Measurements from ENCODE around the gene THY1.
A peak's percentile ranks its signal among the peaks of the same experiment; 100 is the strongest.

The THY1 gene

GRCh38 chr11:119377961-119378667 is 44.9 kb downstream of the THY1 start:
- Mint-ChIP-seq H3K36me3 (ENCODE audit: low read depth) (no peaks in the 10 kb centered on the region), H3K4me3 (no peak overlapping the region), H3K27me3 (ENCODE audit: low read depth) (no peaks in the 10 kb centered on the region), H3K9me3 (no peaks in the 10 kb centered on the region), H3K27ac (no peak overlapping the region), H3K4me1 (ENCODE audit: low read depth) (peaks cover 9% of the 10 kb centered on the region)
- DNase-seq (ENCODE audit: low spot score), result no peak

- H3K9me3 Mint-ChIP-seq, result no peaks in the 10 kb centered on the region
- no peak for DNase-seq (ENCODE audit: low spot score)
- H3K27me3 Mint-ChIP-seq (ENCODE audit: low read depth), result no peaks in the 10 kb centered on the region
- peaks cover 9% of the 10 kb centered on the region for H3K4me1 Mint-ChIP-seq (ENCODE audit: low read depth)
- H3K4me3 Mint-ChIP-seq, result no peak overlapping the region
- no peaks in the 10 kb centered on the region for H3K36me3 Mint-ChIP-seq (ENCODE audit: low read depth)
- peak overlapping the region; percentile 41 for H3K27ac Mint-ChIP-seq
Observed at GRCh38 chr11:119377112-119377901, 45.7 kb downstream of the THY1 start.

- Mint-ChIP-seq H3K27me3 (ENCODE audit: low read depth) (no peaks in the 10 kb centered on the region), H3K36me3 (ENCODE audit: low read depth) (no peaks in the 10 kb centered on the region), H3K27ac (no peak overlapping the region), H3K4me1 (ENCODE audit: low read depth) (peaks cover 6% of the 10 kb centered on the region), H3K9me3 (no peaks in the 10 kb centered on the region), H3K4me3 (no peak overlapping the region)
- DNase-seq (ENCODE audit: low spot score), result no peak
Observed at GRCh38 chr11:119376197-119376847, 46.6 kb downstream of the THY1 start.

- Mint-ChIP-seq H3K36me3 (ENCODE audit: low read depth) (no peaks in the 10 kb centered on the region), H3K4me1 (ENCODE audit: low read depth) (no peaks in the 10 kb centered on the region), H3K4me3 (no peak overlapping the region), H3K9me3 (no peaks in the 10 kb centered on the region), H3K27me3 (ENCODE audit: low read depth) (no peaks in the 10 kb centered on the region), H3K27ac (no peak overlapping the region)
- DNase-seq (ENCODE audit: low spot score), result no peak
Observed at GRCh38 chr11:119375337-119376196, 47.4 kb downstream of the THY1 start.

GRCh38 chr11:119374632-119375336 is 48.2 kb downstream of the THY1 start:
- no peak for DNase-seq (ENCODE audit: low spot score)
- Mint-ChIP-seq H3K4me3 (no peak overlapping the region), H3K9me3 (no peaks in the 10 kb centered on the region), H3K27ac (no peak overlapping the region), H3K27me3 (ENCODE audit: low read depth) (no peaks in the 10 kb centered on the region), H3K36me3 (ENCODE audit: low read depth) (no peaks in the 10 kb centered on the region), H3K4me1 (ENCODE audit: low read depth) (no peaks in the 10 kb centered on the region)

GRCh38 chr11:119373921-119374631 is 48.9 kb downstream of the THY1 start:
- DNase-seq (ENCODE audit: low spot score), result no peak
- H3K27ac Mint-ChIP-seq, result no peak overlapping the region
- no peaks in the 10 kb centered on the region for H3K4me1 Mint-ChIP-seq (ENCODE audit: low read depth)
- H3K4me3 Mint-ChIP-seq, result no peak overlapping the region
- no peaks in the 10 kb centered on the region for H3K27me3 Mint-ChIP-seq (ENCODE audit: low read depth)
- no peaks in the 10 kb centered on the region for H3K36me3 Mint-ChIP-seq (ENCODE audit: low read depth)
- H3K9me3 Mint-ChIP-seq, result no peaks in the 10 kb centered on the region

- Mint-ChIP-seq H3K4me3 (no peak overlapping the region), H3K9me3 (no peaks in the 10 kb centered on the region), H3K36me3 (ENCODE audit: low read depth) (no peaks in the 10 kb centered on the region), H3K4me1 (ENCODE audit: low read depth) (no peaks in the 10 kb centered on the region), H3K27me3 (ENCODE audit: low read depth) (no peaks in the 10 kb centered on the region), H3K27ac (no peak overlapping the region)
- no peak for DNase-seq (ENCODE audit: low spot score)
Observed at GRCh38 chr11:119373059-119373920, 49.7 kb downstream of the THY1 start.

- no peaks in the 10 kb centered on the region for H3K4me1 Mint-ChIP-seq (ENCODE audit: low read depth)
- H3K27ac Mint-ChIP-seq, result no peak overlapping the region
- no peaks in the 10 kb centered on the region for H3K27me3 Mint-ChIP-seq (ENCODE audit: low read depth)
- DNase-seq (ENCODE audit: low spot score), result no peak
- H3K4me3 Mint-ChIP-seq, result no peak overlapping the region
- no peaks in the 10 kb centered on the region for H3K9me3 Mint-ChIP-seq
- H3K36me3 Mint-ChIP-seq (ENCODE audit: low read depth), result no peaks in the 10 kb centered on the region
Observed at GRCh38 chr11:119372260-119373058, 50.5 kb downstream of the THY1 start.

GRCh38 chr11:119371778-119372182 is 51.2 kb downstream of the THY1 start:
- Mint-ChIP-seq H3K4me1 (ENCODE audit: low read depth) (no peaks in the 10 kb centered on the region), H3K27ac (no peak overlapping the region), H3K9me3 (no peaks in the 10 kb centered on the region), H3K4me3 (no peak overlapping the region), H3K27me3 (ENCODE audit: low read depth) (peaks cover 3% of the 10 kb centered on the region), H3K36me3 (ENCODE audit: low read depth) (no peaks in the 10 kb centered on the region)
- DNase-seq (ENCODE audit: low spot score), result no peak

- Mint-ChIP-seq H3K27ac (no peak overlapping the region), H3K4me3 (no peak overlapping the region), H3K36me3 (ENCODE audit: low read depth) (no peaks in the 10 kb centered on the region), H3K9me3 (no peaks in the 10 kb centered on the region), H3K27me3 (ENCODE audit: low read depth) (peaks cover 10% of the 10 kb centered on the region), H3K4me1 (ENCODE audit: low read depth) (no peaks in the 10 kb centered on the region)
- no peak for DNase-seq (ENCODE audit: low spot score)
Observed at GRCh38 chr11:119371067-119371601, 51.8 kb downstream of the THY1 start.

GRCh38 chr11:119370486-119371046 is 52.4 kb downstream of the THY1 start:
- no peaks in the 10 kb centered on the region for H3K9me3 Mint-ChIP-seq
- no peak overlapping the region for H3K4me3 Mint-ChIP-seq
- no peak for DNase-seq (ENCODE audit: low spot score)
- H3K36me3 Mint-ChIP-seq (ENCODE audit: low read depth), result no peaks in the 10 kb centered on the region
- H3K27ac Mint-ChIP-seq, result no peak overlapping the region
- H3K4me1 Mint-ChIP-seq (ENCODE audit: low read depth), result no peaks in the 10 kb centered on the region
- H3K27me3 Mint-ChIP-seq (ENCODE audit: low read depth), result peaks cover 12% of the 10 kb centered on the region
